Gastrocnemius medialis (tissue), 4 donors: ENCODE results near the gene RAB3GAP1. TPM values are rescaled to one million over a fixed set of nuclear protein-coding genes. Genes with fewer than 3 reads are reported as not detected.

Source experiments
- ATAC-seq, 2 donors: fragments of 150-250 bp; one replicate each; pipeline ENCODE4 v1.9.1; 2016
- DNase-seq, 2 donors: peaks; one replicate each; pipeline ENCODE4 v3.0.0-alpha.2; 2019
- H3K27ac ChIP-seq, 4 donors: fragments of 200-600 bp; sonication (generic); 1 replicate in 1 of 4; 2 replicates in 3 of 4; pipeline ENCODE4 v1.5.1; 2016 to 2018; ENCODE audit warnings: mild to moderate bottlenecking in 2 of 4, moderate library complexity in 1 of 4
- H3K27me3 ChIP-seq, 3 donors: fragments of 200-600 bp; sonication (generic) in 2 of 3; 1 replicate in 1 of 3; 2 replicates in 2 of 3; pipeline versions ENCODE4 v1.5.1 to v1.6.0; 2016 to 2019; ENCODE audit warnings: mild to moderate bottlenecking in 1 of 3, moderate library complexity in 1 of 3
- H3K36me3 ChIP-seq, 2 donors: fragments of 200-600 bp; sonication (generic) in 1 of 2; one replicate each; pipeline ENCODE4 v1.5.1; 2017 to 2018
- H3K4me1 ChIP-seq, 2 donors: fragments of 200-600 bp; sonication (generic) in 1 of 2; one replicate each; pipeline ENCODE4 v1.5.1; 2016 to 2017; ENCODE audit warnings: mild to moderate bottlenecking in 2 of 2
- H3K4me3 ChIP-seq, 4 donors: fragments of 200-600 bp; sonication (generic) in 3 of 4; 1 replicate in 1 of 4; 2 replicates in 3 of 4; pipeline ENCODE4 v1.5.1; 2016 to 2019; ENCODE audit warnings: mild to moderate bottlenecking in 2 of 4
- H3K9me3 ChIP-seq, 3 donors: fragments of 200-600 bp; sonication (generic) in 2 of 3; 1 replicate in 1 of 3; 2 replicates in 2 of 3; pipeline ENCODE4 v1.5.1; 2016 to 2019
- POLR2A ChIP-seq, 2 donors: fragments of 450-650 bp; IDR thresholded peaks; one replicate each; pipeline ENCODE4 v1.6.1; 2017; ENCODE audit warnings: antibody characterized with exemption in 2 of 2, mild to moderate bottlenecking in 2 of 2, moderate library complexity in 2 of 2
- in situ Hi-C, 4 donors: fragments of 200-750 bp; cut with MboI; loops; one replicate each; pipeline versions ENCODE4 v1.15.0 to v1.8.0; 2017; ENCODE audit warnings: low sequenced_read_pairs in 4 of 4
- intact Hi-C: fragments of 100-400 bp; cut with DNase I; formaldehyde crosslinking; loops from one replicate; pipeline ENCODE4 v1.15.1; 2023; ENCODE audit warnings: low total_unique reads
- total RNA-seq, 4 donors: library from RNA; depleted of rRNA; stranded (reverse); fragments of >200 nt; gene quantifications; one replicate each; pipeline versions ENCODE4 v1.1.0 to v1.2.3, GENCODE V29; 2016
- TF ChIP-seq, protein P1 (sequence below), 5 experiments: fragments of 450-650 bp in 3 of 5; fragments of 200-600 bp in 2 of 5; sonication (generic) in 2 of 5; IDR thresholded peaks in 4 of 5; conservative IDR thresholded peaks in 1 of 5; 1 replicate in 4 of 5; 2 replicates in 1 of 5; pipeline ENCODE4 v1.5.1; 2016 to 2019; ENCODE audit warnings: antibody characterized with exemption in 5 of 5, mild to moderate bottlenecking in 3 of 5, moderate library complexity in 3 of 5

The RAB3GAP1 gene
- total RNA-seq, 4 donors from 2014 or later: 44.3 to 51.7 (median 46.5) TPM

DNA sequence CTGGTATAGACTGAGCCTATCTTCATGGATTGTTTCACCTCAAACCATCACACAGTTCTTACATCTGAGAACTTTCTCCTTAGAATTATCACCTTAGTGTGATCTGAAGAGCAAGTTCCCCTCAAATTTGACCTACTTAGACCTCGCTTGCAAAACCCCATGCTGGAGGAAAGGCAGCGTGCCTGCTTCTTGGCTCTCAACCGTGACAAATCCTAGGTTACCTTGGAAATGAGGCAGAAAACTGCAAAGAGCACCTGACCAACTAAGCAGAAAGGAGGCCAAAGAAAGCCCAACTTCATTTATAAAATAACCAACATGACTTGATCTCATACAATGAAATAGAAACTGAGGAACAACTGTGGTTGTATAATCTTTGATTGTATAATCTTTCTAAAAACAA lies 146.4 kb downstream of the RAB3GAP1 start:
- DNase-seq: no peak
- H3K27ac ChIP-seq: no peak overlapping the region
- no peak overlapping the region for H3K4me3 ChIP-seq
- no peaks in the 10 kb centered on the region for H3K4me1 ChIP-seq
- no peaks in the 10 kb centered on the region for H3K27me3 ChIP-seq
- in situ Hi-C loops (no loop called here), intact Hi-C loops (no loop called here)
- H3K9me3 ChIP-seq: no peaks in the 10 kb centered on the region
- ATAC-seq: no peak
- no peak for TF ChIP-seq POLR2A (IDR thresholded peaks at IDR 0.05)
- TF ChIP-seq, protein P1, sequence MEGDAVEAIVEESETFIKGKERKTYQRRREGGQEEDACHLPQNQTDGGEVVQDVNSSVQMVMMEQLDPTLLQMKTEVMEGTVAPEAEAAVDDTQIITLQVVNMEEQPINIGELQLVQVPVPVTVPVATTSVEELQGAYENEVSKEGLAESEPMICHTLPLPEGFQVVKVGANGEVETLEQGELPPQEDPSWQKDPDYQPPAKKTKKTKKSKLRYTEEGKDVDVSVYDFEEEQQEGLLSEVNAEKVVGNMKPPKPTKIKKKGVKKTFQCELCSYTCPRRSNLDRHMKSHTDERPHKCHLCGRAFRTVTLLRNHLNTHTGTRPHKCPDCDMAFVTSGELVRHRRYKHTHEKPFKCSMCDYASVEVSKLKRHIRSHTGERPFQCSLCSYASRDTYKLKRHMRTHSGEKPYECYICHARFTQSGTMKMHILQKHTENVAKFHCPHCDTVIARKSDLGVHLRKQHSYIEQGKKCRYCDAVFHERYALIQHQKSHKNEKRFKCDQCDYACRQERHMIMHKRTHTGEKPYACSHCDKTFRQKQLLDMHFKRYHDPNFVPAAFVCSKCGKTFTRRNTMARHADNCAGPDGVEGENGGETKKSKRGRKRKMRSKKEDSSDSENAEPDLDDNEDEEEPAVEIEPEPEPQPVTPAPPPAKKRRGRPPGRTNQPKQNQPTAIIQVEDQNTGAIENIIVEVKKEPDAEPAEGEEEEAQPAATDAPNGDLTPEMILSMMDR (IDR thresholded peaks at IDR 0.05 in 4 of 5, conservative IDR thresholded peaks at IDR 0.05 in 1 of 5): no peak
- no peaks in the 10 kb centered on the region for H3K36me3 ChIP-seq

DNA sequence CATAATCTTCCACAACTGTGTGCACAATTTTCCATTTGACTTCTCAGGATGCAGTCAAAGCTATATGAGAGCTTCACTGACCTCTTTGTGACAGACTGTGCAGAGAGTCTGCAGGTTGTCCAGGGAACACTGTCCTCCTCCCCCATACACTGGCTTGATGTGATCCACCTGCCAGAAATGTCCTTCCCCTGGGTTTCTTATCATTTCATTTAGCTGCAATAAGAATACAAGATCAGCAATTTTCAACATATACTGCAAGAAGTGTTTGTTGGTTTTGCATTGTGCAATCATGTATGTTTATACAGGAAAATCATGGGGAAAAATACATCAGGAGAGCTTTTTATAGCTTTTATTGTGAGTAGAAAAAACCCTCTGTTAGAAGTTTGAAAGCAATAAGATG lies 150.7 kb downstream of the RAB3GAP1 start:
- ATAC-seq (no peak), DNase-seq (no peak)
- no peaks in the 10 kb centered on the region for H3K9me3 ChIP-seq
- no peaks in the 10 kb centered on the region for H3K27me3 ChIP-seq
- intact Hi-C loops: no loop called here
- no peak overlapping the region for H3K4me3 ChIP-seq
- H3K27ac ChIP-seq: no peak overlapping the region
- H3K36me3 ChIP-seq: no peaks in the 10 kb centered on the region
- no peak for TF ChIP-seq POLR2A (IDR thresholded peaks at IDR 0.05)
- TF ChIP-seq, protein P1 (IDR thresholded peaks at IDR 0.05 in 4 of 5, conservative IDR thresholded peaks at IDR 0.05 in 1 of 5): no peak
- H3K4me1 ChIP-seq: no peaks in the 10 kb centered on the region
- in situ Hi-C loops: no loop called here

DNA sequence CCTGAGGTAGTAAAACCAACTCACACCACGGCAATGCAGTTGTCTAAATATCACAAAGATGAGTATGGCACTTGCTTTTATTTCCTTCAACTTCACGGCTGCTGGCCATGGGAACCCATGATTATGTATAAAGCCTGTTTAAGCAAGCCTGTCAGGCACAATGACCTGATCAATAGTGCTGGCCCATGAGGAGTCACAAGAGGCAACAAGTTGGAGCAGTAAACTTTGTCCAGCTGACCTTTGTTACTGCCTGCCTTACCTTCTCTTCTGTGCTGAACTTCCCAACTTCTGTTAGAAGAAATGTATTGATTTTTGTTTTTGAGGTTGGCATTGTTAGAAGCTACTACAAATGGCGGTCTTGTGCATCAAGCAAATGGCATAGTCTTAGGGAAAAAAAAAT lies 151.9 kb downstream of the RAB3GAP1 start:
- in situ Hi-C loops: no loop called here
- Histone ChIP-seq H3K27ac (no peak overlapping the region), H3K4me3 (no peak overlapping the region), H3K4me1 (no peaks in the 10 kb centered on the region), H3K9me3 (no peaks in the 10 kb centered on the region), H3K27me3 (no peaks in the 10 kb centered on the region), H3K36me3 (no peaks in the 10 kb centered on the region)
- DNase-seq (no peak), ATAC-seq (no peak)
- TF ChIP-seq POLR2A (IDR thresholded peaks at IDR 0.05): no peak
- TF ChIP-seq, protein P1 (IDR thresholded peaks at IDR 0.05 in 4 of 5, conservative IDR thresholded peaks at IDR 0.05 in 1 of 5): no peak
- intact Hi-C loops: no loop called here

DNA sequence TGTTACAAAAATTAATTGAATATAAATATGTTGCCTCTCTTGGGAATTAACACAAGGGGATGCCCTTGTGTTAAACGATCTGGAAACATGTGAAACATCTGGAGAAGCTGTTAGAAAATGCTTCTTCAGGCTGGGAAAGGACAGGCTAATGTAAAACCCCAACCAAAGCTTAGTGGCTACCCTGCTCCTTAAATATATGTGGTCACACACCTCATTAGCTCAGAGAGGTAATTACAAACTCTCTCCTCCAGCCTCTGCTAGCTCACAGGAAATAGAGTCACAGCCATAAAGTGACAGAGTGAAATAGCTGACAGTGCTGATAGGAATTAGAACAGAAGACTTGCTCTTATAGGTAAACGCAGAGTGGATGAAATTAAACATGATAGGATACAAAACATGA lies 155.9 kb downstream of the RAB3GAP1 start:
- intact Hi-C loops: no loop called here

DNA sequence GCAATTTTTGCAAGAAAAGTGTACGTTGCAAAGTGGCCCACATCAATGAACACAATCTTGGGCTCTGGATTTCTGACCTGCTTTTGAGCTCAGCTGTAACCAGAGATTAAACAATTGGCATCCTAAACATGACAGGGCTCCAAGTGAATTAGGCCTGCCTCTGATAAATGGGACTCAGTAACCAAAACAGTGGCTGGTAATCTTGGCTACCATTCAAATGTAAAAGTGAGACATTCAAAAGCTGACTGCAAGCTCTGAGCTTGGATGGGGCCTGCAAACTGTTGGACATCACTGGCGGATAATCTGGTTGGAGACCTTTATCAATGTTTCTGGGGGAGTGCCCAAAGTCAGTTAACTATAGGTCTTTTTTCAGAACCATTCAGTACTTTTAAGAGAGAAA lies 160.7 kb downstream of the RAB3GAP1 start:
- DNase-seq: no peak
- in situ Hi-C loops: no loop called here

More for the DNA sequence above, 155.9 kb downstream of the RAB3GAP1 start:
- no peak for ATAC-seq
- no peaks in the 10 kb centered on the region for H3K9me3 ChIP-seq
- no peak for DNase-seq
- TF ChIP-seq POLR2A (IDR thresholded peaks at IDR 0.05): no peak
- TF ChIP-seq, protein P1 (IDR thresholded peaks at IDR 0.05 in 4 of 5, conservative IDR thresholded peaks at IDR 0.05 in 1 of 5): no peak
- no peak overlapping the region for H3K4me3 ChIP-seq
- H3K27ac ChIP-seq: no peak overlapping the region
- in situ Hi-C loops: no loop called here
- H3K27me3 ChIP-seq: no peaks in the 10 kb centered on the region
- H3K4me1 ChIP-seq: no peaks in the 10 kb centered on the region
- no peaks in the 10 kb centered on the region for H3K36me3 ChIP-seq

More for the DNA sequence above, 160.7 kb downstream of the RAB3GAP1 start:
- ATAC-seq: no peak
- Histone ChIP-seq H3K36me3 (no peaks in the 10 kb centered on the region), H3K27ac (no peak overlapping the region), H3K4me1 (no peaks in the 10 kb centered on the region), H3K27me3 (no peaks in the 10 kb centered on the region), H3K4me3 (no peak overlapping the region), H3K9me3 (no peaks in the 10 kb centered on the region)
- intact Hi-C loops: no loop called here
- no peak for TF ChIP-seq POLR2A (IDR thresholded peaks at IDR 0.05)
- TF ChIP-seq, protein P1 (IDR thresholded peaks at IDR 0.05 in 4 of 5, conservative IDR thresholded peaks at IDR 0.05 in 1 of 5): no peak
